ENCODE results near the gene MGAT4A.
"Not testable (repeated sequence)": the region's sequence is repeated elsewhere in the genome, so short reads cannot be mapped to it uniquely, and the experiment has no call there.

Gene MGAT4A

DNA sequence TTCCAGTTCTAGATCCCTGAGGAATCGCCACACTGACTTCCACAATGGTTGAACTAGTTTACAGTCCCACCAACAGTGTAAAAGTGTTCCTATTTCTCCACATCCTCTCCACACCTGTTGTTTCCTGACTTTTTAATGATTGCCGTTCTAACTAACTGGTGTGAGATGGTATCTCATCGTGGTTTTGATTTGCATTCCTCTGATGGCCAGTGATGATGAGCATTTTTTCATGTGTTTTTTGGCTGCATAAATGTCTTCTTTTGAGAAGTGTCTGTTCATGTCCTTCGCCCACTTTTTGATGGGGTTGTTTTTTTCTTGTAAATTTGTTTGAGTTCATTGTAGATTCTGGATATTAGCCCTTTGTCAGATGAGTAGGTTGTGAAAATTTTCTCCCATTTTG is 136.3 kb downstream of the MGAT4A start:
- not testable (repeated sequence) for DNase-seq

DNA sequence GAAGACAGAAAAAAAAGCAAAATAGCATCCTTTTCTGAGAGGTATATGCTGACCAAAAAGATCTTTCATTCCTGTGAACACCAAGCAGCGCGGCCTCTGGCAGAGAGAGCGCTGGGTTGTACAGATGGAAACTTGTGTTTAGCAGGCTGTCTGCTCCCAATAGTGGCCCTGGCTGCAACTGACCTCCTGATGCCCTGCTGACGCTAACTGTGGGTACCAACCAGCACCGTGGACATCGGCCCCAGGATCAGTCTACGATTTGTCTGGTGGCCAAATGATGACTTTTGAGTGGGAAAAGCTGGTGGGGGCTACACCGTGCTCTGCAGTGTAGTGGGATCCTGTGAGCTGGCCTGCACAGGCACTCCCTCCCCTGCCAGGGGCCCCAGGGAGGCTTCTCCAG is 138.4 kb downstream of the MGAT4A start:
- DNase-seq: no peak

DNA sequence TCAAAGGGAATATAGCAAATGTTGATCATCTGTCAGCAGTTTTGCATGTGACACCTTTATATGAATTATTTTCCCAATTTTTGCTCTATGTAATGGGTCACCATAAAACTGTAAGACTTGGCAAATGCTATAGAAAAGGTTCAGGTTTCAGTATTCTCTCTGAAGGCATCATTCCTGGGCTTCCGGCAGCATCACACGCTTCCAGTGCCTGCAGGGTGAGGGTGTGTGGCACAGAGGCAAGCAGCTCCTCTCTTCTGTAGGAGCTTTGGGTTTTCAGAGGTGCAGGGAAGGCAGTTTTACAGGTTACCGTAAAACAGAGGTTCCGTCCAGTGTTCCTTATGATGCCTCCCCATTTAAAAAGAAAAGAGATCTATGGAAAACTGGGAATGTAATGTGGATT is 141.4 kb downstream of the MGAT4A start:
- no peak for DNase-seq

DNA sequence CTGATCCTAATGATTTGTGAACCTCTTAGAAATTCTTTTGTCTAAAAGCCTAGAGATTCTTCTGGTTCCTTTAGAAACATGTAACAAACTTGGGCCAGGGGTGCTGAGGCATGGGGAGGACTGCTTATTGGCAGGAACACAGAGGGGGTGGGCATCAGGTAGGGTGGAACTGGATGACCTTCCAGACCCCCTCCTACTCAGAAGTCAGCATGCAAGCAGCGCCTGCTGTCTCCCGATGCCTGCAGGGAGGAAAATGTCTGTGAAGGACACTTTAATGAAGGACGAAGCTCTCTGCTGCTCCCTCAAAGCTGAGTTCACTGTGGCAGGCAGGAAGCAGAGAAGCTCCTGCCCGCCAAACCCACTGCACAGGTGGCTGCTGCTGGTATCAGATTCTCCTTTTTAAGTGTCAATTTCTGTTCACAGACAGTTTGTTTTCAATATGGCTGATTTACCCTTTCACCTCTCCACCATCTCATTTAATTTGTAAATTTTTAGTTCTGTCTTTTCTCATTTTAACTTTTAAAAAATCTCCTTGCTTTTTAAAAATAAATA is 142.0 kb downstream of the MGAT4A start:
- no peak for DNase-seq

DNA sequence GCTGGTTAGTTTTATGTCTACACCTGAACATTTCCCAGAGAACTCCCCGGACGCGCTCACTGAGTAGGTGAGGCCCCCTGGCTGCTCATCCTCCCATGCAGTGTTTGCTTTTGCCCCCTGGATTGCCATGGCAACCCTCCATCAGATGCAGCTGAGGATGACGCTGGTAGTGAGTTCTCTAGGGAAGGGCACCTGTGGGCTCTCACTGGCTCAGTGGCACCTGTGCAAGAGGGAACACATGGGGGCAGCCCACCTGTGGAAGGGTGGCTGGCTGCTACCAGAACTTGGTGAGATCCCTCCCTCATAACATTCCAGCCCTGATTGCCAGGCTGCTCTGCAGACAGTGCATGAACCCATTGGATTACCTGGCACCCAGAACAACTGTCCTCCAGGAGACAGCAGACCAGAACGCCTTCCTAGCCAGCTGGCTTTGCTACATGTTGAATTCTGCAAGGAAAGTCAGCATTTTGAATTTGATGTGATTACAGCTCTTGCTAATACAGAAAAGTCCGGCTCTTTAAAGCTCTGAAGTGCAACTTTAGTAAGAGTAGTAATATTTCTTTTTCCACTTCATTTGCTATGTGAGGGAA is 144.3 kb downstream of the MGAT4A start:
- DNase-seq: no peak

DNA sequence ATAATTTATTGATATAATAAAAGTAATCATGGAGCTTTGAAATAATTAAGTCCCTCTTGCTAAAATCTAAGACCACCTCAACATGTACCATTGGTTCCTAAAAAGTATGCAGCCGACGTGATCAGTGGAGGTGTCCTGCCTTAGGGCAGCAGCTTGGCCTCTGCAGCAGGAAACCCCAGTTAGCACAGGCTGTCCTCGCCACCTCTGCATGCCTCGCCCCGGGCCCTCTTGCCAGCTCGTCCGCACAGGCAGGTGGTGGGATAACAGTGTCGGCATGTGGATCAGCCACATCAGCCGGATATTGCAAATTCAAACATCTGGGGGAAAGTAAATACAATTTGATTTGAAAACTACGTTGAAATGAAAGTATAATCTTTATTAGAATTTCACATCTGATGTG is 145.5 kb downstream of the MGAT4A start:
- DNase-seq: no peak

DNA sequence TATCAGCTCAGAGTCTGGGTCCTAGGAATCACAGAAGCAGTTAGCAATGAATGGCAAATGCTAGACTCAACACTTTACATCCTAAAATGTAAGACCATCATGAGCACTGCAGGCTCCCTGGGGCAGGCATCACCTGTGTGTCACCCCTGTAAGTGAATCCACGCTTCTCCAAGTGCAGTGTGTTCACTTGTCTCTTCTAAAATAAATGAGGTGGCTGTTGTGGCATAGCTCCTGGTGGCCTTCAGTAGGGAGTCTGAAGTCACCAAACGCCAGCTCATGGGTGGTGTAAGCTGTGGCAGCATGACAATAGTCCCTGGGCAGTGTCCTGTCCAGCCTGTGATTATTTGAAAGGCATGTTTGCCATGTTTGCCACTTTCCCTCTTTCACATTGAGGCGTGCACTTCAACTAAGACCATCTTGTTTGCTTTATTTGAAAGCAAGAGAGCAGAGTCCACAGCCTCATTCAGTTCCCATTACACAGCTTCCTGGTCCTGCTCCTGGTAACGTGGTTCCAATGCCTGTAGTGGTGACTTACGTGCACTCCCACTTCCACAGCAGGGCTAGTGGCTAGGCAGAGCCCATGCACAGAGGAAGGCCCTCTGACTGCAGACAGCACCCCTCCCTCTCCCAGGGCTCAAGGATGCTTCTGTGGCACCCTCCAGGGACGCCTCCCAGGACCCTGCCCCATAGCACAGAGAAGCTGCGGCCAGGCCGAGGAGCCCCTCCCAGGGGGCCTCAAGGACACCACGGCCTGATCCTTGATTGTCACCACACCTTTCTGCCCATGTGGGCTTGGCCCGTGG is 146.9 kb downstream of the MGAT4A start:
- no peak for DNase-seq

DNA sequence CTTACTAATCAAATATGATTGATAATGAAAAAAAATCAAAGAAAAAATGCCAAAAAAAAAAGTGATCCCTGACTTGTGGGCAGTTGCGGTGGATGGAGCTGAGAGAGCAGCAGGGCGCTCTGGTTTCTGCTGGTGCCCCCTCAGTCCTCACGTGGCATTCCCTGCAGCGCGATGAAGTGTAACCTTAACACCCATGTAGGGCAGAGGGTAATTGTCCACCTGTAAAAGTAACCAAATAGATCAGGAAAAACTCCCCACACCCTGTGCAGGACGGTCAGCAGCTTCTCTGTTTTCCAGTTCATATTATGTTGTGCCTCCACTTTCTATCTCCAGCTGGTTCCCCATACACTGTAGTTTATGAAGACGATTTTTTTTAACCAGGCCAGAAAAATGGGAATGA is 147.7 kb downstream of the MGAT4A start:
- DNase-seq: no peak

DNA sequence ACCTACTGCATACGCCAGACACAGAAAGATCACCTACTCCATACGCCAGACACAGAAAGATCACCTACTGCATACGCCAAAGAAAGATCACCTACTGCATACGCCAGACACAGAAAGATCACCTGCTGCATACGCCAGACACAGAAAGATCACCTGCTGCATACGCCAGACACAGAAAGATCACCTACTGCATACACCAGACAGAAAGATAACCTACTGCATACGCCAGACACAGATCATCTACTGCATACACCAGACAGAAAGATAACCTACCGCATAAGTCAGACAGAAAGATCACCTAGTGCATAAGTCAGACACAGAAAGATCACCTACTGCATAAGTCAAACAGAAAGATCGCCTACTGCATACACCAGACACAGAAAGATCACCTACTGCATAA is 148.4 kb downstream of the MGAT4A start:
- no peak for DNase-seq

DNA sequence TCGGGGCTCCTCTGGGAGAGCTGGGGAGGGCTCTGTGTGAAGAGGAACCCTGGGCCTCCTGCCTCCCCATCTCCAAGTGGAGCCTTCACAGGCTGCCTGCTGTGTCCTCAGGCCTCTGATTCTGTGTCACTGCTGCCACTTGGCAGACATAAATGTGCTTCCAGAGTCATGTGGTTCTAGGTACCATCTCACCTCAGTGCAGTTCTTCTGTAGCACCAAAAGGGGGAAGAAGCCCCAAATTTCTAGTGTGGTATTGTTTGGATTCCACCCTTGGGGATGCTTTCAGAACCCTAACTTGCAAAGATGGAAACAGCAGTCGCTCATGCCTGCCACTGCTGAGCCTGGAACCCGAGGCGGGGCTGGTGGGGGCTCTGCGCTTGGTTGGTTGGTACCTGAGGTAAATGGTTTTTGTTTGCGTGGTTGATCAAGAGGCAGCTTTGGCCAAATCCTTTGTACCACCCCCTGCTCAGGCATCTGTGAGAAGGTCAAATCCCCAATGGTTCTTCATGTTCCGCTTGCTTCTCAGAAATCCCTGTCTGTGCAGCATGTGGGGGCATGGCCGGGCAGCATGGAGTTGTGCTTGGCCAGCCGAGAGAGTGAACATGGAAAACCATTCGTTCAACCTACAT is 150.2 kb downstream of the MGAT4A start:
- no peak for DNase-seq

DNA sequence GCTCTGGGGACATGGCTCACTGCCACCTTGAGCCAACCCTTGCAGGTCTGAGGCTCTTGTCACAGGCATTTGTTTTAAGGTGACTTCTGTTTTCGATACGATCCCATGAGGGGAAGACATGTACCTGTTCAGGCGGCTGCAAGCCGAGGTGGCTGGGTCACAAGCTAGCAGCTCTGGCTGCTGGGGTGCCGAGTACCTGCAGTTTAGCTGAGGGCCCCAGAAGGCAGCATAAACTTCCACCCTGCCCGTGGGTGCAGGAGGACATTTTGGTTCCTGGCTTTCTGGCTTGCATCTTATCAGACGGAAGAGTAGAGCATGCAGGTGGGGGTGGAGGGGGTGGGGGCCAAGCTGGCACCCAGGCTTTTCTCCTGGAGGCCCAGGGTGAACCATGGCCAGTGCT is 151.0 kb downstream of the MGAT4A start:
- no peak for DNase-seq

DNA sequence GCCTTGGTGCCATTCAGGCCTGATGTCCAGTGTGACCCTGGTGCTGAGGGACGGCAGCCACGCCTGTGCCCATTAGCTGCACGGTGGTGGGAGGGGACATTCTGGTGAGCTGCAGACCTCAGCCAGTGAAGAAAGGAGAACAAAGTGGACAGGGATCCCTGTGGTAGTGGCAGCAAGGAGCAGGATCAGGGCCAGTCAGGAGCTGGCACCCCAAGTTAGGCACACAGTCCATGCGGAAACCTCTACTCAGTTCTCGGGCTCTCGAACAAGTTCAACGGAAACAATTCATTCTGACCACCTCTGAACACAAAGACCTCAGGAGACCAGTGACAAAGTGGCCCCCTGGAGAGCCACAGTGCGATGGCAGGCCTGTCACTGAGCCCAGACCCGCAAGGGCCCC is 152.7 kb downstream of the MGAT4A start:
- DNase-seq: no peak

DNA sequence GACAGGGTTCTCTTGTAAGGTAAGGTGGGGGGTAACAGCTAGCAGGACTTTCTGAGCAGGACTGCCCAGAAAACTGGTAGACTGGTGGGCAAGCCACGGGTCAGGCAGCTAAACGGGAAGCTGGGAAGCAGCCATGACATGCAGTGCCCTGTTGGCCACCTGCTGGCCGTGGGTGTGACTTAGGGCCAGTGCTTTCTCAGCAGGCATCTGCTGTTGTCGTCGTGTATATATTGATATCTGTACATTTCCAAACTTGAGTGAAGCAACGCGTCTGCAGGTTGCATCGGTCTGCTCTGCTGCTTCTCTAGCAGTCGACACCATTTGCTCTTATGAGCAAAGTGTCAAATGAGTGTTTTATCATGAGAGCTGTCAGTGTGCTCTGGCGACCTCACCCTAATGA is 153.6 kb downstream of the MGAT4A start:
- DNase-seq: no peak

DNA sequence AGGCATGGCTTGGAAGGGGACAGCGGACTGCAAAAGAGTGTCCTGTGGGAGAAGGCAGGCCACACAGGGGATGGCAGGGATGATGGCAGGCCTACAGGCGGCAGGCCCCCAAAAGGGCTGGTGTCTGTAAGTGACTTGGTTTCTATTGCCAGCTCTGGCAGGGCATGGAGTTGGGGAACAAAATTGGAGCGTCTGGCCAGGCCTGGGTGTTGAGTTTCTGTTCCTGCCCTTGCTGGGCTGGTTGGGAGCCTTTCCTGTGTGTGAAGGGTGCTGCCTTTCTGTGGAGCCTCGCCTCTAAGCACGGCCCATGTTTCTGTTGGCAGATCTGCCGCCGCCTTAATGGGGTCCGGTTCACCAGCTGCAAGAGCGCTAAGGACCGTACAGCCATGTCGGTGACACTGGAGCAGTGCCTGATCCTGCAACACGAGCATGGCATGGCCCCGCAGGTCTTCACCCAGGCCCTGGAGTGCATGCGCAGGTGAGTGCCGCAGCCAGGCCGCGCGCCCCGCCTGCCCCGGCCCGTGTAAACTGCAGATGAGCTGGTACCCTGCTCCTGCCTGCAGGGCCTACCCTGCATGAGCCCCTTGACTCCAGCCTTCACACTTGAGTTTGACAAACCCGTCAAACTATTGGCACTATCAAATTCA is 154.1 kb downstream of the MGAT4A start:
- no peak for DNase-seq

DNA sequence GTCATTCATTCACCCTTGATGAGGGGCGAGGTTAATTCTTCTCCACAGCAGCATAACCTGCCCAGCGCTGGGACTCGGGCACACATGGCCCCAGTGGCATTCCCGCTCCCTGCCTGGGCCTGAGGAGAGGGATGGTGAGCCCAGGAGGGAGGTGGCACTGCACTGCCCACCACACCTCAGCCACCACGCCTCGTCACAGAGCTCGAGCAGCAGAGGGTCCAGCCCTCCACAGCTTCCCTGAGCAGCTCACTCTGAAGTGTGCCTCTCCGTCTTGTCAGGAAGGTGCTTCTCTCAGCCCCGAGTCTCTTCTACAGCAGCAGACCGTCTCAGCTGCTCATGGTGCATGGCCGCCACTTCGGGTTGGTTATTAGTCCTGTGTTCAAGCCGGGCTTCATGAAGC is 157.5 kb downstream of the MGAT4A start:
- no peak for DNase-seq

DNA sequence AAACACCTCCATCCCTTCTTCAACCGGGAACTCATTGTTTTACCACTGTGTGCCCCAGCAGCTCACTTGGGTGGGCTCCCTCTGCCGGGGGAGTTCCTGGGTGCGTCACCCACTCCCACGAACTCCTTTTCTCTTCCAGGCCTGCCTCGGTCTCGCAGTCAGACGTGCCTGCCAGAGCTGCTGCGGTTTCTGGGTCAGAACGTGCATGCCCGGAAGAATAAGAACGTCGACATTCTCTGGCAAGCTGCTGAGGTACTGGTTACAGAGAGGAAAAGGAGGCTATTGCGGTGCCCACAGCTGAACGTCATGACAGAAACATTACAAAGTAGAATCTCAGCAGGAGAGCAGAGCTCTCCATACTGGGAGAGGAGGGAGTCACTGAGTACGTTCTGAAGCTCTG is 158.3 kb downstream of the MGAT4A start:
- no peak for DNase-seq

DNA sequence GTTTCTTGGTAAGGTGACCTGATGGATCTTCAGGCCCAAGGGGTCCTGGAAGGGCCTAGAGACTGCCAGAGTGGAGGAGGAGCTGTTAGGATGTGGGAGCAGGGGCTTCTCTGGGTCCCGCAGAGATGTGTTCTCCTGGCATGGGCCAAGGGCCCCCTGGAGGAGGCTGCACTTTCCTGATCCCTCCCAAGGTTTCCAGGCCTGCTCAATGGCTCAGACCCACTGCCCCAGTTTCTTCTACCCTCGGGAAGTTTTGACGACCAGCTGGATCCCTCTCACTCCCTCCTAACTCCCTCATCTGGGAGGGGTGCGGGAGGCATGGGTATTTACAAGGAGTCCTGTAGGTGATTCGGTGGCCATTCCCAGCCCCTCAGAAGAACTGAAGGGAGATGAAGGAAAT is 158.7 kb downstream of the MGAT4A start:
- DNase-seq: no peak

DNA sequence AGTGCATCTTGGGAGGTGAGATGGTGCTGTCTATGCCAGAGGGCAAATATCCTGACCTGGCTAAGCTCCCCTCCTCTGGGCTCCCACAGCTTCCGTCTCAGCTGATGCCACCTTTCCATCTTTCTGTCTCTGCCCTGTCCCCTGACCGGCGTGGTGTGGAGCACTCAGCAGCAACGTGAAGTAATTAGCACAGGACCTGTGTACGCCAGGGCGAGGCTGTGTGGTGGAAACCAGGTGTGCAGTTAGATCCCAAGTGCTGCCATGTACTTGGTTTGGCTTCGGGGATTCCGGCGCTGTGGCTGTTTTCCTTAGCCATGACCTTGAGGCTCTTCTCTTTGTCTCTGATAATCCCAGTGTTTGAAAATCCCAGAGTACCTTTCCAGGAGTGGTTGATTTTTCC is 159.1 kb downstream of the MGAT4A start:
- DNase-seq: no peak

DNA sequence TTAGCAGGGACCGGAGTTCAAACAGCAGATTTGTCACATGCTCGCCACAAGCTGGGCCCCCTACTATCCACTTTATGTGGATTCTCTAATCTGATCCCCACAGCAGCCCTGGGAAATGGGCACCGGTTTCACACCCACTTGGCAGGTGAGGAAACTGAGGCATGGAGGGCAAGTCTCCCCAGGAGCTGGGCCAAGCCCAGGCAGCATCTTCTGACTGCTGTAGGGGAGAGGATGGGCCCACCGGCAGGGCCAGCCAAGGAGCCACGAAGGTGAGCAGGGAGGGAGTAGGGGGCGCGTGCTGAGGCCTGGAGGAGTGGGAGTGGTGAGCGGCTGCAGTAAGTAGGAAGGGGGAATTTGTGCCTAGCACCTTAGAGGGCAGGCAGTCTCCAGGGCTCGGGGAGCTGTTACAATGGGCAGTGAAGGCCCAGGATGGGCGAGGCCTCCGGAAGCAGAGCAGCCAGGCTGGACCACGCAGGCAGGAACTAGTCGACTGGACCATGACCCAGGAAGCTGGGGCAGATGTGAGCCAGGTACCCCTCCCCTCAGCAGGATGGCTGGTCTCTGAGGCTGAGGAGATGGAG is 159.7 kb downstream of the MGAT4A start:
- DNase-seq: no peak

DNA sequence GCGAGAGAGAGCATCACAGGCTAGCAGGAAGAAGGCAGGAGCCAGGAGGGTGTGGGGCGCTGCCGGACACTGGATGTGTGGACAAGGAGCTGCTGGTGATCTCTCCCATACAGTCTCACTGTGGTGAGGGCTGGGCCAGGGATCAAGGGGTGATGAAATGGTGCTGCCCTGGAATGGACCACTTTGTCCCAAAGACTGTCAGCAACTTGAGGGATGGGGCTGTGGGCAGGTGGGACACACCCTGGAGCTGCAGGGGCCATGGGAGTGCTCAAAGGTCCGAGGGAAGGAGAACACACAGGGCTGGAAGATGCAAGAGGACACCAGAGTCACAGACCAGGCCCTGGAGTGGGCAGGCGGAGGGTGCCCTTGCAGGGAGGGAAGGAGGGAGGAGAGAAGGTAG is 160.6 kb downstream of the MGAT4A start:
- DNase-seq: no peak

DNA sequence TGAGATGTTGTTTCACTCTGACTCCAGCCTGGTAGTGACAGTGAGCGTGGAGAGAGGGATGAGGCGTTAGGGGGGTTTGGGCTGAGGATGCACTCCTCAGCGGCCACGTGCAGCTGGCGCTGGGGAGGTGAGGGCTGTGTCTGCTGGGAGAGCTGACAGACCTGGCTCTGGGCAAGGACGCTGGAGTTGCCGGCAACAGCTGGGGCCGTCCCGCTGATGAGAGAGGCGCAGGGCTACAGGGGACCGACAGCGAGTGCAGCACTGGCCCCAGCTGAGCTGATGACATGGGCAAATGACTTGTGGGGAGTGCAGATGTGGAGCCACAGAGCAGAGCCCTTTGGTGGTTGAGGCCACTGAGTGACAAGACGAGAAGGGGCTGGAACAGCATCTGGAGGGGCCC is 161.0 kb downstream of the MGAT4A start:
- DNase-seq: no peak

DNA sequence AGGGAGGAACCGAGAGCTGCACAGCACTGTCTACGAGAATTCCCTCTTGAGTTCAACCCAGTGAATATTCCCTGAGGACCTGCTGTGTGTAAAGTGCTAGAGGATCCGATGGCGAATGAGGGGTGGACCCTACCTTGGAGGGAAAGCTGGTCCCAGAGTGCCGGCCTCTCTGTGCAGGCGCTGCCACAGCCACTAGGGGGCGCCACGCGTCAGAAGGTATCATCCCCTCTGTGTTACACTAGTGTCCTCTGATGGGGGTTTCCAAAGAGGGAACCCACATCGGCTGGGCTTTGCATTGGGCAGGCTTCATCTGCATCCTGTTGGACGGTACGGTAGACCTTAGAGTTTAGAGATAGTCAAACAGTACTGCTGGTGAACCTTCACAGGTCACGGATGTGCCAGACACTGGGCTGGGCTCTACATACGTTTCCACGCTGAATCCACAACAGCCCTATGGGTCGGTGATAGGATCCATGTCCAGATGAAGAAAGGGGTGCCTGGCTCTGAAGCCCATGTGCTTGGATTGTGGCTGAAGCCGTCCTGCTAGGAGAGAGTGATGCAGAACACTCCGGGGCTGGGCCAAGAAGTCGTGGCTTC is 161.6 kb downstream of the MGAT4A start:
- DNase-seq: peak; percentile 76

Data from activated CD4-positive, alpha-beta T cell treated with anti-CD3 and anti-CD28 coated beads, Interleukin-2, amount 50 U/mL, for 1 hour (primary cell).